Activated CD4-positive, alpha-beta T cell treated with anti-CD3 and anti-CD28 coated beads, Interleukin-2, amount 50 U/mL, for 24 hours (primary cell): ENCODE data around the gene BICD2.

Experiments used
- DNase-seq, 2 donors: peaks; one replicate each; pipeline ENCODE4 v3.0.0-alpha.2; 2020; ENCODE audit warnings: low read depth in 1 of 2, low spot score in 1 of 2

The BICD2 gene

GRCh38 chr9:92716557-92716956 is 48.1 kb downstream of the BICD2 start:
- peak; percentile 69 to 74 for DNase-seq

GRCh38 chr9:92715488-92716231 is 49.0 kb downstream of the BICD2 start:
- DNase-seq: no peak

GRCh38 chr9:92714787-92715487 is 49.7 kb downstream of the BICD2 start:
- DNase-seq: no peak

GRCh38 chr9:92714016-92714415 is 50.6 kb downstream of the BICD2 start:
- DNase-seq: no peak

GRCh38 chr9:92713528-92713927 is 51.1 kb downstream of the BICD2 start:
- no peak for DNase-seq

GRCh38 chr9:92712767-92713166 is 51.9 kb downstream of the BICD2 start:
- DNase-seq: no peak

- DNase-seq: no peak
These were observed 52.8 kb downstream of the BICD2 start for GRCh38 chr9:92711844-92712243.

GRCh38 chr9:92711146-92711545 is 53.5 kb downstream of the BICD2 start:
- DNase-seq: no peak

- no peak for DNase-seq
These were observed 54.3 kb downstream of the BICD2 start for GRCh38 chr9:92710368-92710767.

- no peak for DNase-seq
These were observed 54.7 kb downstream of the BICD2 start for GRCh38 chr9:92709954-92710353.

GRCh38 chr9:92709240-92709639 is 55.4 kb downstream of the BICD2 start:
- DNase-seq: no peak

GRCh38 chr9:92707530-92707929 is 57.1 kb downstream of the BICD2 start:
- DNase-seq: no peak

GRCh38 chr9:92706218-92706940 is 58.3 kb downstream of the BICD2 start:
- DNase-seq: peak in 1 of 2 donors; percentile 12

GRCh38 chr9:92704528-92704927 is 60.1 kb downstream of the BICD2 start:
- no peak for DNase-seq

- no peak for DNase-seq
These were observed 68.0 kb downstream of the BICD2 start for GRCh38 chr9:92696619-92697018.

GRCh38 chr9:92686954-92687353 is 77.7 kb downstream of the BICD2 start:
- no peak for DNase-seq

- no peak for DNase-seq
These were observed 79.6 kb downstream of the BICD2 start for GRCh38 chr9:92685022-92685421.

GRCh38 chr9:92682269-92682668 is 82.4 kb downstream of the BICD2 start:
- no peak for DNase-seq

- no peak for DNase-seq
These were observed 84.2 kb downstream of the BICD2 start for GRCh38 chr9:92680166-92681119.

GRCh38 chr9:92679413-92680165 is 85.0 kb downstream of the BICD2 start:
- DNase-seq: no peak
